ENCODE measurements around the gene GPR84.

Gene GPR84

GRCh38 chr12:54373649-54374561 is 9.6 kb upstream of the GPR84 start:
- no peak for DNase-seq (ENCODE audit: low read depth)

GRCh38 chr12:54372113-54372806 is 8.0 kb upstream of the GPR84 start:
- no peak for DNase-seq (ENCODE audit: low read depth)

GRCh38 chr12:54371328-54372112 is 7.2 kb upstream of the GPR84 start:
- no peak for DNase-seq (ENCODE audit: low read depth)

GRCh38 chr12:54370171-54370730 is 6.0 kb upstream of the GPR84 start:
- no peak for DNase-seq (ENCODE audit: low read depth)

DNA sequence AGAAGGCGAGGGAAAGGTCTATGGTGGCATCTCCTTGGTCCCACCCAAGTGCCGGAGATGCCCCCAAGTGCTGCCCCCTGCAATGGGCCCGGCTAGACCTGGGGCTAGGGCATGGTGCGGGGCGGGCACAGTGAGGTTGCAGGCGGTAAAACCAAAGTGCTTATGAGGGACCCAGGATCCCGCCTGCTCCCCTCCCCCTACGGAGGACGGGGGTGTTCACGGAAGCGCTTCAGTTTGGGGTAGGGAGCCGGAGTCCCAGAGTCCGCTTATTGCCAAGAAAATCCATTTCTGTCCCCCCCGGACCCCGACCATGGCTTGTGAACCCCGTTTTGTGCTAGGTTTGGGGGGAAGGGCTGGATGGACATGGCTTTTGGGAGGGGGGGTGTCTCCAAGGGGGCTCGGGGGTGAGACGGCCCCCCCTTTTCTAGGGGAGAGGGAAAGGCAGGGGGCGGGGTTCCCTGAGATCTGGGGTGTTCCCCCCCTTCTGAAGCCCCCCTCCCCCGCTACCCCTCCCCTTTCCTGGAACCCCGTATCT is 5.4 kb upstream of the GPR84 start:
- DNase-seq (ENCODE audit: low read depth): no peak

DNA sequence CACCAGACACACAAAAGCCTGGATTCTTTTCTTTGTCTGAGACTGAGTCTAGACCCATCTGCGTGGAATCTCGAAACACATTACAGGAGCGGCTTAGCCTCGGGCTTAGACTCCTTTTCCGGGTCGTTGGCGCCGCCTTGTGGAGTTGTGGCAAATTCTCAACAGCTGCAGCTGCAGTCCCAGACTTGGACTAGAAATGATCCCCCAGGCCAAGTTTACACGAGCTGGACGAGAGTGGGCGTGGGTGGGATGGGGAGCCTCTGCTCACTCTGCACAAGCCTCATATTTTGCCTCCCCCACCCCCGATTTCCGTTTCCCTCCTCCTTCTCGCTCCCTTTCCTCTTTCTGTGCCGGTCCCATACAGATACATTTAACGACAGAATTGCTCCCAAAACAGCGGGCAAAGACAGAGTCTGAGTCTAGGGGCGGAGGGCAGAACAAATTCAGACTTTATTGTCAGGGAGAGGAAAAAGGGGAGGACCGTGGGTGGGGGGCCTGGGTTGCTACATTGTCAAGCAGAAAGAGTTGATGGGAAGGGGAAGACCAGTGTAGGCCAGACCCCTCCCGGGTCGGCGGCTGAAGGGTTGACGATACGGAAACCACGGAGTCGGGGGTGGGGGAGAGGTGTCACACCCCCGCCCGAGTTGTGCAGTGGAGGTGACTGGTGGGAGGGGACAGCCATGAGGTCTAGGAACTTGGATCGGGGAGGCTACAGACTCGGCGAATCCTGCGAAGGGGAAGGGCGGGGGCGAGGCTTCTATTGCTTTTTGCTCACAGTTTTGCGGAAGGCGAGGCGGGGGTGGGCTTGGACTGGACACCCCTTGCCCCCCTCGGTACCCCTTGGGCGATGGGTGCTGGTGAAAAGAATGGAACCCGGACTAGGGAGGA is 4.7 kb upstream of the GPR84 start:
- DNase-seq (ENCODE audit: low read depth): peak; percentile 83

GRCh38 chr12:54368025-54368708 is 3.9 kb upstream of the GPR84 start:
- DNase-seq (ENCODE audit: low read depth): no peak

- DNase-seq (ENCODE audit: low read depth): no peak
These were observed 668 bp downstream of the GPR84 start for GRCh38 chr12:54363618-54364017.

DNA sequence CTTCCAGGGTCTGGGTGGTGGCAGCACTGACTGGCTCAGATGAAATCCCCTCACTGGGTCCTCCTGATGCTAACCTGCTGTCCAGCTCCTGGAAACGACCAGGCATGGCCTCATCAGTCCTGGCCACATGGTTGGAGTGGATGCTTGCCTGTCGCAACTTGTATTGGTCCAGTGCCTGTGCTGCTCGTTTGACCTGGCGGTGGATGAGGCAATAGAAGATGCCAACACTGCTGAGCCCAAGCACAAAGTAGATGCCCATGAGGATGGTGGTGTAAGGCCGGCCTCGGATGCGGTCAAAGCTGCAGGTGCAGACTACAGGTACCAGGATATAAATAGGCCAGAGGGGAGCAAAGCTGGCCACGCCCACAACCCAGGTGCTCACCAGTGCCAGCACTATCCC is 1.2 kb downstream of the GPR84 start:
- no peak for DNase-seq (ENCODE audit: low read depth)

- peak; percentile 48 for DNase-seq (ENCODE audit: low read depth)
These were observed 3.4 kb downstream of the GPR84 start for GRCh38 chr12:54360717-54361456.

- DNase-seq (ENCODE audit: low read depth): no peak
These were observed 4.4 kb downstream of the GPR84 start for GRCh38 chr12:54359762-54360351.

DNA sequence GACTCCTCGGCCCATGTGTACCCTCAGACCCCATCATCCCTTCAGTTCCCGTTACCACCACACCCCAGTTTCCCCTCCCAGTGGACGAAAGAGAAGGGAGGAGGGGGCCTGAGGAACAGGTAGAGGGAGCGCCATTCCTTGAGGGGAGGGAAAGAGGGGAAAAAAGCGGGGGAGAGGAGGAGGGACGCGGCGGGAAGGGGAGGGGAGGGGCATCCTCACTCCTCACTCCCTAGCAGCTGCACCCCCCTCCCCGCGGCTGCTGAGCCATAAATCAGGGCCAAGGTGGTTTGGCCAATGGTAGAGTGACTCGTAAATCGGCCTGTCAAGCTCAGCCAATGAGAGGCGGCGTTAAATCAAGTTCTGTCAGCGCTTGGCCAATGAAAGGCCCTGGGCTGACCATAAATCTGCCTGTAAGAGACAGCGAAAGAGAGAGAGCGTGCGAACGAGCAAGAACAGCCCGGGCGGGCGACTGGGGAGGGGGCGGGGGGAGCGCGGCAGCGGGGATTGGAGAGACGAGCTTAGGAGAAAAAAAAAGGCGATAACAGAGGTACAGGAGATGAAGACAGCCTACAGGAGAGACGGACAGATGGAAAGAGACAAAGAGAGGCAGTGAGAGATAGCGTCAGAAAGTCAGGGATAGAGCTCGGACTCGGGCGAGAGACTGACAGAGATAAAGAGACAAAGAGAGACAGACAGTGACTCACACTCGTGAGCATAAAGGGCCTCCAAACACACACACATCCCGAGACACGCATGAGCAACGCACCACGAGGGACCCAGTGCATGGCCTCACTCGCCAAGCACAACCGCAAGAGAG is 5.1 kb downstream of the GPR84 start:
- DNase-seq (ENCODE audit: low read depth): peak; percentile 83

GRCh38 chr12:54358191-54358944 is 5.9 kb downstream of the GPR84 start:
- DNase-seq (ENCODE audit: low read depth): no peak

DNA sequence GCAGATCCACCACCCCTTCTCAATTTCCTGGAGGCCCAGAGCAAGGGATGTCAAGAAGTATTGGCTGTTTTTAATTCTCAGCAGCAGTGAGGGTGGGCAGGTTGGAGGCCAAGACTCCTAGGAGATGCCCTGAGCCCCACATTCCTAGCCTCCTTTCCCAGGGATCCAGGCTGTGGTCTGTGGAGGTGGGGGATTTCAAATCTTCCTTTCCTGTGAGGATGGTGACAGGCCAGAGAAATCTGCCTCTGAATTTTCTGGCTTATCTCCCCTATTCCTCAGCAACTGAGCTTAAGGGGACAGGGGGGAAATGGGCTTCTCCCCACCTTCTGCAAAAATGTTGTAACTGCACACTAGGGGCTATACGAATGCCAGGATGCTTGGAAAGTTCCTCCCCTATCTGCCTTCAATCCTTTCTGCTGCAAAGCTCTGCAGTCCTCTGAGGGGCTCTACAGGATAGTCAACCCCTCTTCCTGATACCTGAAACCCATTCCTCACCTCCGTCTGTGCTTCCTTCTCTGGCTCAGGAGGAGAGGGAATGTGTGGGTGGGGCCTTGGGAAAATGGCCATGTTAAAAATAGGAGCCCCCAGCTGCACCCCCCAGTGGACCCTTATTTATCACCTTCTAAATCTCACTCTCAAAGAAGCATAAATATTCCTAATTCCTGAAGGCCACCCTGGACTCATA is 6.6 kb downstream of the GPR84 start:
- DNase-seq (ENCODE audit: low read depth): no peak

DNA sequence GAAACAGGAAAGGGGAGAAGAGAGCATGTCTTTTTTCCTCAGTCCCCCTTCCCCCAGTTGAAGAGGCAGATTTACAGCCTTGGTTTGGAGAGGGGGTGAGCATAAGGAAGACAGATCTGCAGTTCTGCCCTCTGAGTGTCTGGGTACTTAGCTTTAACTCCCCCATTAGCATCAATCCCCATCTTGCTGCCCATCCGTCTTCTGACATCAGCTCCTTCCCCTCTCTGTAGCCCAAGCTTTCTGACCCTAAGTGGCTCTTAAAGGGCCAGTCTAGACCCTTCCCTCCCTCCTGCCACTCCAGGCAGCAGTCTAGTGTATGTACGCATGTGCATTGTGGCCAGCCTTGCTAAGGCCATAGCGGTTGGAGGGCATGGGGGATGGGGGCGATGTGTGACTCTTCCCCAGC is 7.3 kb downstream of the GPR84 start:
- no peak for DNase-seq (ENCODE audit: low read depth)

DNA sequence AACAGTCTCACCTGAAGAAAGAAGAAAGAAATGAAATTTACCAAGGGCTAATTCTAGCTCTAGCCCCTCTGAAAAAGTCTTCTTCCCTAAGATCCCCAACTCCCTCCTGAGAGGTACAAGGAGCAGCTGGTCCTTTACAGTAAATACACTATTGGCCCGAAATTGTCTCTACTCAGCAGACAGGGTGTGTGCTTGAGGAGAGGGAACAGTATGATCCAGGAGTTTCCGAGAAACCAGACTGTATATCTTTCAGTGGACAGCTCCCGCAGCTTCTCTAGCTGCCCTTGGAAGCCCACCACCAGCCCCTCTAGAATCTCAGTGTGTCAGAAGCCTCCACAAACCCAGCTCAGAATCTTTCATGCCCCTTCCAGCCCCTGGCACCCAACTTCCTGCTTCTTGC is 8.1 kb downstream of the GPR84 start:
- DNase-seq (ENCODE audit: low read depth): no peak

Data from activated T-cell treated with anti-CD3 and anti-CD28 coated beads for 48 hours (primary cell).